Activated T-helper 9 cell treated with anti-CD3 and anti-CD28 coated beads, Interleukin-2, amount 50 U/mL, for 16 hours (primary cell): Measurements from ENCODE around the gene DMAC1.

ENCODE experiments used
- DNase-seq: peaks from one replicate; pipeline ENCODE4 v3.0.0-alpha.2; 2020; ENCODE audit warnings: low read depth

The DMAC1 gene

DNA sequence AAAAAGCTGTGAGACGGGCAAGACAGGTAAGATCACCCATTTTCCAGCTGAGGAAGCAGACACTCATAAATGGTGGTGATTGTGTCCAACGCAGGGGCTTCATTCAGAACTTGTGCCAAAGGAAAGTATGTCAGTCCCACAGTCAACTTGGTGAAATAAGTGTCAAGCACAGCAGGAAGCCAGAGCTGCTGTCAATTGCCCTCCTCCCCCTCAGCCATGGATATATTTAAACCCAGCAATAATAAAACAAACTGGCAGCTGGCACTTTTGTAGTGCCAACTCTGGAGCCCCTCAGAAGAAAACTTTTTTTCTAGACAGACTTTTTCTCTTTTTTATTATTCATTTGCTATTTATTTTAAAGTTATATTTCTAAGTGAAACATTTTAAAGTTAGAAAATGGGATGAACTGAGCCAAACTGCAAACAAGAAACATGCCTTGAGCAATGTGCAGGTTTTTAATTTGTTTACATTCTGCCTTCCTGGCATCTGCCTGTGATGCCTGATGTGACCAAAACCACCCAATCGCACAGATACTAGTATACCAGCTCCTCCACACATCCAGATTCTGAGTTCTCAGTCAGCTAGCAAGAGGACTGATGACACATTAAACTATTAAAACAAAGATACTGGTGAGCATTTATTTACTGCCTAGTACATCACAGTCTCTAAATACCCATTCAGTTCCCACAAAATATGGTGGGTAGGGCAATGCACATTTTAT, 17.0 kb downstream of the DMAC1 start:
- no peak for DNase-seq

DNA sequence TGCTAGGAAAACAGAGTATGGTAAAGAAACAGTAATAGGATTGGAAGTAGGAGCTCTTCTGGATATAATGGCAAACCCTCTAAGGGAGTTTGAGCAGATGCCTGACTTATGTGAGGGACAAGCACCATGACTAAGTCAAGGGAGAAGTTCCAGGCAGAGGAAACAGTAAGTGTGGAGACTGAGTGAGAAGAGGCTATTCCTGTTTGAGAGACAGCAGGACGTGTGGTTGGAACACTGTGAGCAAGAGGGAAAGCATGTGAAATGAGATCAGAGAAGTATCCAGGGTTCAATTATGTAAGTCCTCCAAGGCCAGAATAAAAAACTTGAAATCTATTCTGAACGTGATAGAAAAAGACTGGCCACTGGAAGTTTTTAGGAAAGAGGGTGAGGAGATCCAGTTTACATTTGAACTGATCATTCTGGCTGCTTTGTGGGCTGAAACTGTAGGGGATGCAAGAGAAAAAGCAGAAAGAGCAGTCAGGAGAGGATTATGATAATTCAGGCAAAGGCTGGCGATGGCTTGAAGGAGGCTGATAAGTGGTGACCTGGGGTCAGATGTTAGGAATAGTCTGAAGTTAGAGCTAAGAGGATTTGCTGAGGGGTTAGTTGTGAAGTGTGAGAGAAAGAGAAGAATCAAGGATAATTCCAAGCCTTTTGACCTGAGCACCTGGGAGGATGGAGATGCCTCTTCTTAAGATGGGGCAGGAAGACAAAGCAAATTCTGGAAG, 19.2 kb downstream of the DMAC1 start:
- DNase-seq, result no peak

DNA sequence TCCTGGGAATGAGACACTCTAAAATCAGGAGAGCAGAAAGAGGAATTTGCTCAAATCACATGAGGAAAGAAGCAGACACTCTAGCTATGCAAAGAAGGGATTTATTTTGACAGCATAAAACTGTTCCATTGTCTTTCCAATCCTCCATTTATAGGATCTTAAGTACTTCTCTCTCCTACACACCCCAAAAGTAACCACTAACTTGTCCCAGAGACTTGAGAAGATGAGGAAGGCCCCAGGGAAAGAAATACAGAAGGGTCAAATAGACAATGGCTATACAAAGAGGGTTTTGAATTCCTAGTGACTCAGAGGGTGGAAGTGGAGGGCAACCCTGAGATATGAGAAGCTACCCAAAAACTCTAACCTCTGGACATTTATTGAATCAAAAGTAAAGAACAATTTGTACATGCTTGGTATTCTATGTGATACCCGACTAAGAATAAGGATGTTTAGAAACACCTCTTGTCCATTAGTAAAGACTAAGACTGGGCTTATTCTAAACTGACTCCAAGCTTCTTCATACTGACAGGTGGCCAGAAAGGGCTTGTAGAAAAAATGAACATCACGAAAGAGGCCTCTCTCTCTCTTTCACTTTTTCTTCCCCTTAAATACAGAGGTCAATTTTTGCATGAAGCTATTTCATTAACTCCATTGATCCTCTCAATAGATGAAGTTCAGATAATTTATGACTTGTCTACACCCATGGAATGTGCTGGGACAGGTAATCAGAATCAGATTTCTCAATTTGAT, 20.6 kb downstream of the DMAC1 start:
- no peak for DNase-seq

DNA sequence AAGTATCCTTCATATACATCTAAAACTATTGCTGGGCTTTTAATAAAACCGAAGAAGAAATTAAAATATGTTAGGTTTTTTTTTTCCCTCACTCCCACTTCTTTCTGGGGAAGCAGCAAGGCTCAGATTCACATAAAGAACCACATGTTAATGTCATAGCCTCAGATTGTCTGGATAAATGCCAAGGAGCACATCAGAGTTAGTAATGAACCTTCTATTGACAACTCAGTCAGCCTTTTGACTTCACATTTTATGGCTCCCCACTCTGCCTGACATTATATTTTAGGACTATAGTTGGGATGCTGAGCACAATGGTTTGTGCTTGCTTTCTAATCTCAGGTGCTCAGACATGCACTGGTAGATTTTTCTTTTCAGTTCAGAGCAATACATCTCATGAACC, 21.8 kb downstream of the DMAC1 start:
- no peak for DNase-seq

DNA sequence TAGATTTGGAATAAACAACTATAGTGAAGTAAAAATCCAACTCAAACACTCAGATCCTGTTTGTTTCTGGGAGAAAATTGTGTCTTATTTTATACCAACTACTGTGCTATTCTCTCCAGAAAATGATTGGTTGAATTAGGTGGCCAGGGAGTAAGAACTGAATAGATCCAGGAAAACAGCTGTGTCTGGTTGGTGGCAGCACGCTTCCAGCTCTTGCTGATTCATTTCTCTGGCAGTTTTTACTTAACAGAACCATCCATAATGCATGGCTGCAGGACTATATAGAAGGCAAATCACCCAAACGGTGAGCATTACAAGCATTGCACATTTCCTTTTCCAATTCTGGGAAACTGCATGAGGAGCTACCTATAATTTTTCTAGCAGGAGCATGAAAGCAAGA, 29.5 kb downstream of the DMAC1 start:
- no peak for DNase-seq

DNA sequence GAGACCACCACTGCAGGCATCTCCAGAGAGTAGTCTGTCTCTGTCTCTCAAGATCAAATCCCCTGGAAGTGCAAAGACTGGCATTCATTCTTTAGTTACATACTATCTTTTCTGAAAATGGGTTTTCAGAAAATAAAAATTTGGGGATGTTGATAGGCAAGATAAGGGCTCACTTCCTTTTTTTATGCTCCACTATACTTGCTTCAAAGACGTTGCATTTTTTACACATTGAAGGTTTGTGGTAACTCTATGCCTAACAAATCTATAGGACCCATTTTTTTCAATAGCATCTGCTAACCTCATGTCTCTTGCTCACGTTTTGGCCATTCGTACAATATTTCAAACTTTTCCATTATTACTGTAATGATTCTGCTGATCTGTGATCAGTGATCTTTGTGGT, 37.0 kb downstream of the DMAC1 start:
- no peak for DNase-seq

DNA sequence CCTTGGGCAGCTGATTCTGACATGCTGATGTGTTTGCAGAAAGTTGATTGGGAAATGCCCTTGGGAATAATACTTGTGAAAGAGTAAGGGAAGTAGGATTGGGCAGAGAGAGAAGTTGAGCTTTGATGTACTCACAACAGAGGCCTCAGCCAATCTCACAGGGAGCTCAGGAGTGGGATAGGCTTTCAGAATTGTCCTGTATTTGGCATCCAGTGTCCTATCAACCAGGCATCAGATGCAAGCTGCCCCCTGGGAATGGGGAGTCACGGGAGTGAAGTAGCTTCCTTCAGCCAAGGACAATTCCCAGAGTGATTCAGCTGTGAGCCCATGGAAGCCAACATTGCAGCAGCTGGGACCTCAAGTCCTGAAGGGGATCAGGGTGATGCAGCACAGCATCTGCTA, 39.6 kb downstream of the DMAC1 start:
- no peak for DNase-seq

DNA sequence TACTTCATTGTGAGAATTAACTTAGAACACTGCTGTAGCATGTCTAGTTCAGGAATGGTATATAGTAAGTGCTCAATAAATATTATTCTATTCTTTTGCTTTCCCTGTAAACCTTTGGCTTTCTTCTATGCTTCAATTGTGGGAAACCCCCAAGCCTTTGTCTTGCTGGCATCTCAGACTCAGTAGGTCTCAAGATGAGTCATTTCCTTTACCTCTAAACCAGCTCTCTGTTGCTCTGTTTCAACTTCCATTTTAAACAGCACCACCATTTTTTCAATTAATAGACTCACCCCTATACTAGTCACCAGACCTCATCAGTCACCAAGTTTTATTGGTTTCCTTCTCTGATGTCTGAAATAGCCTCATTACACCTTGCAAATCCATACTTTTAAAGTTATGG, 43.5 kb downstream of the DMAC1 start:
- DNase-seq, result no peak

DNA sequence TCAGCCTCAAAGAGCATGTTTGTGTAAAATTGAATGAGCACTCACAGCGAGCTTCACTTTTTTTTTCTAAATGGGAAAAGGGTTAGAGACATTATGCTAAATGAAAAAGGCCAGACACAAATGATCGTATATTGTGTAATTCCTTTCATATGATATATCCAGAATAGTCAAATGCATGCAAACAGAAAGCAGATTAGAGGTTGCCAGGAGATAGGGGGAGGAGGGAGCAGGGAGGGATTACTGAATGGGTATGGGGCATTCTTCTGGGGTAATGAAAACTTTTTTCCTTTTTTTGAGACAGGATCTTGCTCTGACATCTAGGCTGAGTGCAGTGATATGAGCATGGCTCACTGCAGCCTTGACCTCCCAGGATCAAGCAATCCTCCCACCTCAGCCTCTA, 47.1 kb downstream of the DMAC1 start:
- DNase-seq, result no peak
